Calu3 (cell line): ENCODE data around the gene NINJ1. TPM values are rescaled to one million over a fixed set of nuclear protein-coding genes. Genes with fewer than 3 reads are reported as not detected.

Experiments
- BruUV-seq: library from RNA; stranded (reverse); fragments of 400-500 nt; replicated peaks from 2 replicates; lab custom pipeline; 2021; lab: Mats Ljungman, UMichigan
- CTCF ChIA-PET: fragments of 300-600 bp; sonication (Branson Sonifier 250); formaldehyde crosslinking; loops from one replicate; lab custom pipeline; 2022; ENCODE audit warnings: antibody characterized with exemption; lab: Charles Lee
- DNase-seq: peaks from one replicate; pipeline ENCODE4 v3.0.0; 2022
- H3K27ac Mint-ChIP-seq: one replicate; pipeline ENCODE4 v1.8.0; 2022; ENCODE audit warnings: mixed read lengths; ENCODE audit not compliant: unreplicated experiment
- H3K27me3 Mint-ChIP-seq: one replicate; pipeline ENCODE4 v1.8.0; 2022; ENCODE audit warnings: mixed read lengths; ENCODE audit not compliant: unreplicated experiment
- H3K36me3 Mint-ChIP-seq: one replicate; pipeline ENCODE4 v1.8.0; 2022; ENCODE audit warnings: mild to moderate bottlenecking, moderate library complexity, mixed read lengths; ENCODE audit not compliant: insufficient read depth, unreplicated experiment
- H3K4me1 Mint-ChIP-seq: one replicate; pipeline ENCODE4 v1.8.0; 2022; ENCODE audit warnings: mild to moderate bottlenecking, low read depth, mixed read lengths; ENCODE audit not compliant: unreplicated experiment
- H3K4me3 Mint-ChIP-seq: one replicate; pipeline ENCODE4 v1.8.0; 2022; ENCODE audit warnings: mild to moderate bottlenecking, low read depth, moderate library complexity, mixed read lengths; ENCODE audit not compliant: unreplicated experiment
- H3K9me3 Mint-ChIP-seq: one replicate; pipeline ENCODE4 v1.8.0; 2022; ENCODE audit warnings: low read depth, mixed read lengths; ENCODE audit not compliant: unreplicated experiment
- intact Hi-C: fragments of 100-400 bp; cut with micrococcal nuclease; formaldehyde crosslinking; loops from one replicate; pipeline ENCODE4 v1.10.0; 2022; ENCODE audit not compliant: unreplicated experiment
- total RNA-seq: library from RNA; stranded (reverse); gene quantifications from 2 replicates; pipeline ENCODE4 v1.2.3, GENCODE V29; 2022
- TF ChIP-seq, protein P1 (sequence below): fragments of 200-600 bp; IDR thresholded peaks from one replicate; pipeline ENCODE4 v1.8.0; 2022; ENCODE audit warnings: antibody characterized with exemption; ENCODE audit not compliant: unreplicated experiment

The NINJ1 gene
- total RNA-seq, 1 experiment from 2014 or later: 12.6 TPM

DNA sequence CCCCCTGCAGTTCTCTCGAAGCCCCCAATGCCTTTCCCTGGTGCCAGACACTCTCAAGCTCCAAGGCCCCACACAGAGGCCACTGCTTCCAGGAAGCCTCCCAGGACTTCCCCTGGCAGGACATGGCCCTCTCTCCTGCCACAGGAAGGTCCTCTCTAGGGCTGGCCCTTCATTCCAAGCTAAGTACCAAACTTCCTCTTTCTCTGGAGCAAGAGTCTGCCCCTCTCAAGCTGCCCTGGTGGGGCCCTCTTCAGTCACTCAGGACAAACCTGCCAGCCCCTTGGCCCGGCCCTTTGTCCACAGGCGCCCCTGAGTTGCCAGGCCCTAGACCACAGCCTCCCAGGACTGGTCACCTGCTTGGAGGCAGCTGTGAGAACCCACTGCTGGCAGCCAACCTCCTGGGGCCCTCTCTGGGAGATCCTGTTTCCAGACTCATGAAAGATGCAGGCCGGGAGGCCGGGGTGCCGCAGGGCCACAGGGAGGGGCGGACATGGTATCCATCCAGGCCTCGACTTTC is 6.6 kb downstream of the NINJ1 start:
- CTCF ChIA-PET: no interaction called here
- TF ChIP-seq, protein P1, sequence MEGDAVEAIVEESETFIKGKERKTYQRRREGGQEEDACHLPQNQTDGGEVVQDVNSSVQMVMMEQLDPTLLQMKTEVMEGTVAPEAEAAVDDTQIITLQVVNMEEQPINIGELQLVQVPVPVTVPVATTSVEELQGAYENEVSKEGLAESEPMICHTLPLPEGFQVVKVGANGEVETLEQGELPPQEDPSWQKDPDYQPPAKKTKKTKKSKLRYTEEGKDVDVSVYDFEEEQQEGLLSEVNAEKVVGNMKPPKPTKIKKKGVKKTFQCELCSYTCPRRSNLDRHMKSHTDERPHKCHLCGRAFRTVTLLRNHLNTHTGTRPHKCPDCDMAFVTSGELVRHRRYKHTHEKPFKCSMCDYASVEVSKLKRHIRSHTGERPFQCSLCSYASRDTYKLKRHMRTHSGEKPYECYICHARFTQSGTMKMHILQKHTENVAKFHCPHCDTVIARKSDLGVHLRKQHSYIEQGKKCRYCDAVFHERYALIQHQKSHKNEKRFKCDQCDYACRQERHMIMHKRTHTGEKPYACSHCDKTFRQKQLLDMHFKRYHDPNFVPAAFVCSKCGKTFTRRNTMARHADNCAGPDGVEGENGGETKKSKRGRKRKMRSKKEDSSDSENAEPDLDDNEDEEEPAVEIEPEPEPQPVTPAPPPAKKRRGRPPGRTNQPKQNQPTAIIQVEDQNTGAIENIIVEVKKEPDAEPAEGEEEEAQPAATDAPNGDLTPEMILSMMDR: no peak
- no TSS peak for BruUV-seq
- Mint-ChIP-seq H3K4me1 (peaks cover under 1% of the 10 kb centered on the region), H3K4me3 (no peak overlapping the region), H3K9me3 (no peaks in the 10 kb centered on the region), H3K27me3 (no peaks in the 10 kb centered on the region), H3K36me3 (peaks cover 3% of the 10 kb centered on the region), H3K27ac (no peak overlapping the region)
- DNase-seq: no peak
- intact Hi-C loops: no loop called here

DNA sequence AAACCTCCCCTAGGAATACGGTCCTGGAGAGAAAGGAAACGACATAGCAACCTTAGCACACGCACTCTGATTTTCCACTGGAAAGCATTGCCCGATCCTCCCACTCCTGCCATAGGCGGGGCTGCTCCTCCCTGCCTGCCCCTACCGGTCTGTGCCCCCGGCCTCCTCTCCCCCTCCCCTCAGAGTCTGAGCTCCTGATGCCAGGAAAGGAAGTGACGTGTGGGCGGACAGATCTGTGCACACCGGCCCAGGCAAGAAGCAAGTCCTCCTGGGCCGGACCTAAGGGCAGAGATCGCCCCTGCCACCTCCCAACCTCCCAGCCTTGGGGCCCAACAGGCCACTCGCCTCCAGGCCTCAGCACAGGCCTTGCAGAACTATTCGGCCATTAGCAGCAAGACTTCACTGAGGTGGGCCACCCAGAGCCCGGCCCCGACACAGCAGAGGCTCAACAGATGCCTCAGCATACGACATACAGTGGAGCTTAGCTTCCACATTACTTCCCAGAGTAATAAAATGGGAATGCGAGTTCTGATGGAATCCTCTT is 7.2 kb downstream of the NINJ1 start:
- TF ChIP-seq, protein P1: no peak
- Mint-ChIP-seq H3K27ac (no peak overlapping the region), H3K9me3 (no peaks in the 10 kb centered on the region), H3K4me1 (no peaks in the 10 kb centered on the region), H3K4me3 (no peak overlapping the region), H3K36me3 (no peaks in the 10 kb centered on the region), H3K27me3 (no peaks in the 10 kb centered on the region)
- DNase-seq: no peak
- no TSS peak for BruUV-seq
- intact Hi-C loops: no loop called here
- CTCF ChIA-PET: no interaction called here

DNA sequence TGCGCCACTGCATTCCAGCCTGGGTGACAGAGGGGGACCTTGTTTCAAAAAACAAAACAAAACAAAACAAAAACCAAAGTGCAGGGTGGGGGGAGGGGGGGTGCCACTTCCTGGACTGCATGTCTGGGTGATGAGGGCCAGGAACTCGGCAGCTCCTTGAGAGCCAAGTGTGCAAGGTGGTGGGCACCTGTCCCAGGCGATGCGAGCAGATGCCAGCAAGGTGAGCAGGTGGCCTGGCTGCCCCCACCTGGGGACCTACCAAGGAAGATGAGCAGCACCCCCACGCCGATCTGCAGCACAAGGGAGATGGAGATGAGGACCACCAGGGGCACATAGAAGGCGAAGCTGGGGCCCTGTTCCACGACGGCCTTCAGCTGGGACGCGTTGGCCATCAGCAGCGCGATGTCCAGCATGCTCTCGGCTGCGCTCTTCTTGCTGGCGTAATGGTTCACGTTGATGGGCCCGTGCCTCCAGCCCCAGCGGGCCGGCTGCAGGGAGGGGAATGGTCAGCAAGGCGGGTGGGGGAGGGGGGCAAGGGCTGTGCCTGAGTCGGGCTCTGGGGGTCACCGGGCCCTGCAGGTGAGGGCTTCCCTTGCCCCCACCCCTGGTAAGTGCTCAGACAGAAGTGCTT is 7.8 kb downstream of the NINJ1 start:
- TF ChIP-seq, protein P1: no peak
- no TSS peak for BruUV-seq
- no peaks in the 10 kb centered on the region for H3K36me3 Mint-ChIP-seq
- H3K4me1 Mint-ChIP-seq: no peaks in the 10 kb centered on the region
- no peaks in the 10 kb centered on the region for H3K27me3 Mint-ChIP-seq
- no peak overlapping the region for H3K27ac Mint-ChIP-seq
- no peak for DNase-seq
- intact Hi-C loops: no loop called here
- no peak overlapping the region for H3K4me3 Mint-ChIP-seq
- no peaks in the 10 kb centered on the region for H3K9me3 Mint-ChIP-seq
- CTCF ChIA-PET: no interaction called here

DNA sequence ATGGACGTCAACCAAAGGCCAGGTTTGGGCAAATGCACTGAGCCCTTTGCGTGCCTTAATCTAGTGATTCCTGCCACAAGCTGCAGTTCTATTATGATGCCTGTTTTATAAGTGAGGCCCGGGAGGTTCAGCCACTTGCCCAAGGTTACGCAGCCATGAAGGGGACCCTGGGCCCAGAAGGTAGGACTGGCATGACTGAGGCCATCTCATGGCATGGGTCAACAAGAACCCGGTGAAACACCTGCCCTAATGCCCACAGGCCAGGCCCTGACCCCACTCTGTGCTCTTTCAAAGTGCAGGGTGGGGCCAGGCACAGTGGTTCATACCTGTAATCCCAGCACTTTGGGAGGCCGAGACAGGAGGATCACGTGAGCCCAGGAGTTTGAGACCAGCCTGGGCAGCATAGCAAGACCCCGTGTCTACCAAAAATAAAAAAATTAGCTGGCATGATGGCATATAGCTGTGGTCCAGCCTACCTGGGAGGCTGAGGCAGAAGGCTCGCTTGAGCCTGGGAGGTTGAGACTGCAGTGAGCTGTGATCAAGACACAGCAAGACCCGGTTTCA is 8.6 kb downstream of the NINJ1 start:
- Mint-ChIP-seq H3K36me3 (no peaks in the 10 kb centered on the region), H3K4me3 (no peak overlapping the region), H3K27ac (no peak overlapping the region), H3K4me1 (peaks cover 2% of the 10 kb centered on the region), H3K9me3 (no peaks in the 10 kb centered on the region), H3K27me3 (no peaks in the 10 kb centered on the region)
- intact Hi-C loops: no loop called here
- CTCF ChIA-PET: no interaction called here
- DNase-seq: no peak
- BruUV-seq: no TSS peak
- TF ChIP-seq, protein P1: no peak
